GM12873 (cell line): ENCODE results near the gene BBS1.

Source experiments
- CTCF ChIP-seq: IDR thresholded peaks from 2 replicates; pipeline ENCODE4 v1.5.1; 2012; ENCODE audit warnings: low read depth, mild to moderate bottlenecking, moderate library complexity, low read length, control low read depth; ENCODE audit not compliant: insufficient read depth; ENCODE audit errors: missing control alignments

The BBS1 gene

GRCh38 chr11:66479394-66480116, 30.9 kb upstream of the BBS1 start:
- TF ChIP-seq CTCF = no peak

- no peak for TF ChIP-seq CTCF
Observed at GRCh38 chr11:66480117-66480938, 30.1 kb upstream of the BBS1 start, which contains the start of gene DPP3. Gene DPP3, plus strand, starts transcription at chr11:66480434. Its CDS starts 1,767 bp downstream, at chr11:66482201.

- no peak for TF ChIP-seq CTCF
Observed at GRCh38 chr11:66484806-66485380, 25.5 kb upstream of the BBS1 start.

- TF ChIP-seq CTCF = no peak
Observed at GRCh38 chr11:66488957-66489356, 21.5 kb upstream of the BBS1 start.

- no peak for TF ChIP-seq CTCF
Observed at GRCh38 chr11:66489636-66490035, 20.8 kb upstream of the BBS1 start.

GRCh38 chr11:66491315-66491935, 19.0 kb upstream of the BBS1 start:
- TF ChIP-seq CTCF = peak; percentile 55

- TF ChIP-seq CTCF = no peak
Observed at GRCh38 chr11:66492161-66492865, 18.1 kb upstream of the BBS1 start.
